Kidney epithelial cell (primary cell): Measurements from ENCODE around the gene CNTNAP2. TPM values are rescaled to one million over a fixed set of nuclear protein-coding genes. Genes with fewer than 3 reads are reported as not detected.

Source experiments
- DNase-seq: peaks from one replicate; pipeline ENCODE4 v3.0.0-alpha.2; 2010; ENCODE audit warnings: low read depth
- H3K27me3 ChIP-seq: 2 replicates; pipeline ENCODE4 v1.6.0; 2011; ENCODE audit warnings: low read length; ENCODE audit not compliant: control insufficient read depth, insufficient read depth
- H3K36me3 ChIP-seq: 2 replicates; pipeline ENCODE4 v1.5.1; 2011; ENCODE audit warnings: low read length; ENCODE audit not compliant: control insufficient read depth, insufficient read depth
- H3K4me3 ChIP-seq: 2 replicates; pipeline ENCODE4 v1.5.1; 2011; ENCODE audit warnings: low read depth, mild to moderate bottlenecking, control low read depth, low read length
- total RNA-seq: library from RNA; depleted of rRNA; stranded (reverse); fragments of >200 nt; gene quantifications from 2 replicates; pipeline ENCODE4 v1.2.3, GENCODE V29; 2015
- TF ChIP-seq, protein P1 (sequence below): IDR thresholded peaks from 2 replicates; pipeline ENCODE4 v1.5.1; 2011; ENCODE audit warnings: mild to moderate bottlenecking, moderate library complexity, low read length, control low read depth, inconsistent platforms; ENCODE audit not compliant: insufficient read depth, poor library complexity, severe bottlenecking

The CNTNAP2 gene
- total RNA-seq, 1 donor from 2014 or later, result 14.0 TPM

DNA sequence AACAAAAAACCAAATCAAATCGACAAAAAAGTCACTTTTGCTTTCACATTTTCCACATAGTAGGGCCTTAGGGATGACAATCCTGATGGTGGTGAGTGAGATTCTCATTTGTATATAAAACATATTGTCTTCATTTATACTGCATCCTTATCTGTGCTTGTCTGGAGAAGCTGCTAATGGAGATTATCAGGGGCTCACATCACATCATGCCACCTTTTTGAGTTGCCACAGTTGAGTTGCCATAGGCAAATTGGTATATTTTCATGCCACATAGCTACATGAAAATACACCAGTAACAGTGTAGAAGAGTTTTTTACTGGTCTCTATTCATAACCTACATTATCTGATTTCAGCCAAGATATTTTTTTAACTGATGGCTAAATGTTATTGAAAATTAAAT lies 85.3 kb downstream of the CNTNAP2 start:
- Histone ChIP-seq H3K36me3 (no peaks in the 10 kb centered on the region), H3K27me3 (no peaks in the 10 kb centered on the region), H3K4me3 (no peak overlapping the region)
- no peak for DNase-seq
- TF ChIP-seq, protein P1, sequence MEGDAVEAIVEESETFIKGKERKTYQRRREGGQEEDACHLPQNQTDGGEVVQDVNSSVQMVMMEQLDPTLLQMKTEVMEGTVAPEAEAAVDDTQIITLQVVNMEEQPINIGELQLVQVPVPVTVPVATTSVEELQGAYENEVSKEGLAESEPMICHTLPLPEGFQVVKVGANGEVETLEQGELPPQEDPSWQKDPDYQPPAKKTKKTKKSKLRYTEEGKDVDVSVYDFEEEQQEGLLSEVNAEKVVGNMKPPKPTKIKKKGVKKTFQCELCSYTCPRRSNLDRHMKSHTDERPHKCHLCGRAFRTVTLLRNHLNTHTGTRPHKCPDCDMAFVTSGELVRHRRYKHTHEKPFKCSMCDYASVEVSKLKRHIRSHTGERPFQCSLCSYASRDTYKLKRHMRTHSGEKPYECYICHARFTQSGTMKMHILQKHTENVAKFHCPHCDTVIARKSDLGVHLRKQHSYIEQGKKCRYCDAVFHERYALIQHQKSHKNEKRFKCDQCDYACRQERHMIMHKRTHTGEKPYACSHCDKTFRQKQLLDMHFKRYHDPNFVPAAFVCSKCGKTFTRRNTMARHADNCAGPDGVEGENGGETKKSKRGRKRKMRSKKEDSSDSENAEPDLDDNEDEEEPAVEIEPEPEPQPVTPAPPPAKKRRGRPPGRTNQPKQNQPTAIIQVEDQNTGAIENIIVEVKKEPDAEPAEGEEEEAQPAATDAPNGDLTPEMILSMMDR, result no peak

- DNase-seq, result no peak
Measured at GRCh38 chr7:146206270-146206669, 89.7 kb downstream of the CNTNAP2 start.

GRCh38 chr7:146208492-146208891 lies 91.9 kb downstream of the CNTNAP2 start:
- TF ChIP-seq, protein P1, result no peak
- Histone ChIP-seq H3K36me3 (no peaks in the 10 kb centered on the region), H3K4me3 (no peak overlapping the region), H3K27me3 (no peaks in the 10 kb centered on the region)
- no peak for DNase-seq

More at GRCh38 chr7:146206270-146206669, 89.7 kb downstream of the CNTNAP2 start:
- Histone ChIP-seq H3K27me3 (no peaks in the 10 kb centered on the region), H3K36me3 (no peaks in the 10 kb centered on the region), H3K4me3 (no peak overlapping the region)
- TF ChIP-seq, protein P1, result no peak

DNA sequence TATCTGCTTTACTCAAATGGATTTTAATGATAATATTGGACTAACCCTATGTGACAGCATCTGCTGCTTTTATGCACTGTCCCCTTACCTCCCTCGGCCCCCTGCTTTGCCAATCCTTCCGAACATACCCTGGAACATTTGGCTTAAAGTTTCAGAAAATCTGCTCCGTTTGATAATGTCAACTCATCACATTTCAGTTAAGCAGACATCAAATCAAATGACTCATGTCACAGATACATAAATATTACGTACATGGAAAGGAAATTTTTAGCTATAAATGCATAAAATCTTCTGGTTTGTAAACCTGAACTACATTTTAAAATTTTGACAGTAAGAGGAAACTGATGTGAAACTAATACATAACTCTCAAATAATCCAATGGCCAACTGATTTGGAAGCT lies 98.2 kb downstream of the CNTNAP2 start:
- Histone ChIP-seq H3K36me3 (no peaks in the 10 kb centered on the region), H3K4me3 (no peak overlapping the region), H3K27me3 (no peaks in the 10 kb centered on the region)
- TF ChIP-seq, protein P1, result no peak
- no peak for DNase-seq

DNA sequence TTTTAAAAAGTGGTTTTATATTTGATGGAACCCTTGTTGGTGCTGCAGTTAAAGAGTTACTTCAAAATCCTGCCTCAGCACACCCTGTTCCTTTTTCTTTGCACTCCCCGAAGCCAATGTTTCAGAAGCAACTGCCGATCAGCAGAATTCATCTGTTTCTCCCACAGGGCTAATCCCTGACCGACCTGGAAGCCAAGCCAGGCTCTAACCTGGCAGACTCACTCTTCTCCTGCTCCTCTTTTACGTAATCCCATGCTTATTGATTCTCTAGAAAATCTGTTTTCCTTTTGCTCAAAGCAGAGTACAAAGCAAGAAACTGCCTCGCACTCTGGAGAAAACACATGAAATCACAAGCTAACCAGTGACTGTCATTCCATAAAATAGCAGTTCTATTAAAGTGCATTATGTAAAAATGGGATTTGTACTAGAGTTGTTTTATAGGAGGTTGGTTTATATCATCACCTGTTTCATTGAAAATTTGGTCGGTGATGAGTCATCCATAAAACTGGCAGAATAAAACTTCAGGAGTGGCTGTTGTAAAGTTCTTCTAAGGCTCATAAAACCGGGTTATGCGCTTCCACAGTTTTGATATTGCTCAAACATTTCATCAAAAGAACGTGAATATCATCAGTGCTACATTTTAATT lies 99.9 kb downstream of the CNTNAP2 start:
- DNase-seq, result no peak

More for the DNA sequence above, 99.9 kb downstream of the CNTNAP2 start:
- TF ChIP-seq, protein P1, result no peak
- H3K36me3 ChIP-seq, result no peaks in the 10 kb centered on the region
- H3K27me3 ChIP-seq, result no peaks in the 10 kb centered on the region
- no peak overlapping the region for H3K4me3 ChIP-seq
